Gastrocnemius medialis (tissue), 4 donors: ENCODE results near the gene RSPH10B2.

Experiments
- CTCF ChIP-seq, 5 experiments: fragments of 450-650 bp in 3 of 5; fragments of 200-600 bp in 2 of 5; sonication (generic) in 2 of 5; IDR thresholded peaks in 4 of 5; conservative IDR thresholded peaks in 1 of 5; 1 replicate in 4 of 5; 2 replicates in 1 of 5; pipeline ENCODE4 v1.5.1; 2016 to 2019; ENCODE audit warnings: antibody characterized with exemption in 5 of 5, mild to moderate bottlenecking in 3 of 5, moderate library complexity in 3 of 5
- POLR2A ChIP-seq, 2 donors: fragments of 450-650 bp; IDR thresholded peaks; one replicate each; pipeline ENCODE4 v1.6.1; 2017; ENCODE audit warnings: antibody characterized with exemption in 2 of 2, mild to moderate bottlenecking in 2 of 2, moderate library complexity in 2 of 2

- TF ChIP-seq CTCF (IDR thresholded peaks at IDR 0.05 in 4 of 5, conservative IDR thresholded peaks at IDR 0.05 in 1 of 5) (no peak), POLR2A (IDR thresholded peaks at IDR 0.05) (no peak)
Measured at GRCh38 chr7:6718124-6718523, 35.8 kb upstream of the RSPH10B2 start.
